ENCODE data around the gene PTGFRN.

PTGFRN gene

GRCh38 chr1:117003223-117003875 is 93.6 kb downstream of the PTGFRN start:
- DNase-seq = peak; percentile 75 to 95 (median 91)

DNA sequence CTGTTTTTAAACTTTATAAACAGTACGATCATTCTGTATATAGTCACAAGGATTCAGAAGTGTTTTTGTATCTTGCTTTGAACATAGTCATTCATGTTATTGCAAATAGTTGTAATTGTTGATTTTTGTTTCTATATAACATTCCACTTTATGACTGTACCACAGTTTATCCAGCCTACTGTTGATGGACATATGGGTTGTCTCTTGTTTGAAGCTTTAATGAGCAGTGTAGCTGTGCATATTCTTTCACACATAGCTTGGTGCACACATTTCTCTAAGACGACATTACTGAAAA is 98.0 kb downstream of the PTGFRN start:
- DNase-seq = no peak

- DNase-seq = peak in 2 of 3 donors; percentile 42 to 46
Measured at GRCh38 chr1:117008656-117009055, 98.9 kb downstream of the PTGFRN start.

DNA sequence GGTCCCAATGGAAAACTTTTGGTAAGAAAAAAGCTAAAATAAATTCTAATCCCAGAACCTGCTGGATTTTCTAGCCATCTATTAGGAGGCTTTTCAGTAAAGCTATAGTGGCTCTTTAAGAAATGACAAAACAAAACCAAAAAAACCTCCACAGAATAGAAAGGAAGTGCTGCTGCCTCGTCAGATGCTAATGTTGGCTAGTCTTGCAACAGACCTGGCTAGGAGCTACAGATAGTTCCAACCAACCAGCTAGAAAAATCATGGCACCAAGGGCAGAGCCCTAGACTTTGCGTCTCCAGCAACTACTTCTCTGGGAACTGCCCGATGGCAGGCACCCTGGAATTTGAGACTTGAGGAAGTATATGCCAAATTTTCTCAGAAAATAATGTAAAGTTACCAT is 99.4 kb downstream of the PTGFRN start:
- peak; percentile 63 to 81 (median 80) for DNase-seq

DNA sequence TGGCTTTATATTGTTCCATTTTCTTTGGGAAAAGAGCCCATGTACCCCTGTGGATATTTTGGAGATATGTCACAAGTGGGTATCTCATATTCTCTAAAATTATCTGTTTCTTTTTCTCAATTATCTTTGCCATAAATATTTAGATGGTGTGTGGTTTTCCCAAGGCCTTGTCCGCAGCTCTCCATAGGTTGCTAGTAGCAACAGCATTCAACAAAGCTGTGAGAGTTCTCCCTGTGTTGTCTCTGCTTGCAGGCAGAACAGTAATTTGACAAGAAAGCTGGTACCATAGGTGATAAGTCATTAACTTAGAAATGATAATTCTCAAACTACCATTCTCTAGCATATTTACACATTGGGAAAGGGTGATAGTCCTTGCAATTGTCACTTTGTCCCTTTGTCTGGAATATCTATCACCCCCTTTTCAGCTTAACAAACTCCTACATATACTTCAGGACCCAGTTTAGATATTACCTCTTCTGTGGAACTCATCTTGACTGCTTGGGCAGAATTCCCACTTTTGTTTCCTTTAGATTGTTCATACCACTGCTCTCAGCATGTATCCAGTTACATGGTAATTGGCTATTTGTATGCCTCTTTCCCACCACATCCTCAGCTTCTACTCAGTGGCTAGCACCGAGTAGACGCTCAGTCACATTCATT is 100.7 kb downstream of the PTGFRN start:
- DNase-seq = no peak

GRCh38 chr1:117011334-117011733 is 101.6 kb downstream of the PTGFRN start:
- DNase-seq = no peak

- no peak for DNase-seq
Measured at GRCh38 chr1:117013309-117013858, 103.7 kb downstream of the PTGFRN start.

DNA sequence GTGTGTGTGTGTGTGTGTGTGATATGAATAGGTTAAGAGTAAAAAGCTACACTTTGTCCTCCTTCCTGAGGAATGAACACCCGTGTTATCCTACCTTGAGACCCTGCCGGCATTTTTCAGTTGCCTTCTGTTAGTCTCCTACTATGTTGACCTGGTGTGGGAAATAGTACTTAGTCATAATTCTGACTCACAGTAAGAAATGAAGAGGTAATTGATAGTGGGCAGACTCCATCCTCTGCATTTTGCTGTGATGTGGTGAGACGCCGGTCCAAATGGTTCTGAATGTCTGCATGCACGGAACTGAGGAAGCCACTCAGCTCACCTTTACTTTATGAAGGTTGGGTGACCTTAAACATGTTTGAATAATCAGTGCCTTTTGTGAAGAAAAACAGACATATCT is 104.5 kb downstream of the PTGFRN start:
- no peak for DNase-seq

DNA sequence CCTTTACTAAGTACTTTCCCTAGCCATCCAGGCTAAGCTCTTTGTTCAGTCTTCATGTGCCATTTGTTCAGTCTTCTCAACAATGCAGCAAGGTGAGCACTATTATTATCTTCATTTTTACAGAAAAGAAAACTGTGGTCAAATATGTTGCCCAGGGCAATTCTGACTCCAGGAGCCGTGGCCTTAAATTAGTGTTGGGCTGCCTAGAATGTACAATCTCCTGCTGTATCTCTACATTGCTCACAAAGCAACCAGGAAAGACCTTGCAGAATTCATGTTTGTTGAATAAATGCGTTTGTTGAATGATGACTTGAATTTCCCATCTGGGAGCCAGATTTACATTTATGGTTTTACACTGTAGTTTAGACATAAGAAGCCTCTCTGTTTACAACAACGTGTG is 106.0 kb downstream of the PTGFRN start:
- DNase-seq = no peak

GRCh38 chr1:117017062-117017461 is 107.3 kb downstream of the PTGFRN start:
- no peak for DNase-seq

- DNase-seq = peak in 1 of 3 donors; percentile 23
Measured at GRCh38 chr1:117017648-117018047, 107.9 kb downstream of the PTGFRN start.

DNA sequence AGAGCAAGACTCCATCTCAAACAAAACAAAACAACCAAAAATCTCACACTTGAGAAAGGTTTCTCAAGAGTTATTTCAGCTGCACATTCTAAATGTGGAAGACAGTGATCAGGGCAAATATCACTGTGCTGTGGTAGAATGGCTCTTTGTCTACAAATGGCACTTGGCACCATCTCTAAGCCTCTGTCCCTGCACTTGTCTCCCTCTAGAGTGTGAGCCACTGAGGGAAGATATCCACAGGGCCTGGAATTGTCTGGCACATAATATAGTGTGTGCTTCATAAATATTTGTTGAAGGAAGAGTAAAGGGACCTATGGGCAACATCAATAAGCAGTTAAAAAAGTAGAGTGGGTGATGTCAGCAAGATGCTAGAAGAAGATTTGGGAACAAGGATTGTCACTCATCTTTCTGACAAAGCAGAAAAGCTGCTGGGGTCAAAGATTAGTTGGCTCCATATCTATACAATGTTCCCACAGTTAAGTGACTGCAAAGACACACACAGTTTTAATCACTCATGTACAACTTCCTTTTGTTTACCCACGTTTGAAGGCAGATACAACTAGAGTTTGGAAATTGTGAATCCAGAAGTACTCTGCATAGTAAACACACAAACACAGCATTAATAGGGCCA is 110.9 kb downstream of the PTGFRN start:
- DNase-seq = no peak

DNA sequence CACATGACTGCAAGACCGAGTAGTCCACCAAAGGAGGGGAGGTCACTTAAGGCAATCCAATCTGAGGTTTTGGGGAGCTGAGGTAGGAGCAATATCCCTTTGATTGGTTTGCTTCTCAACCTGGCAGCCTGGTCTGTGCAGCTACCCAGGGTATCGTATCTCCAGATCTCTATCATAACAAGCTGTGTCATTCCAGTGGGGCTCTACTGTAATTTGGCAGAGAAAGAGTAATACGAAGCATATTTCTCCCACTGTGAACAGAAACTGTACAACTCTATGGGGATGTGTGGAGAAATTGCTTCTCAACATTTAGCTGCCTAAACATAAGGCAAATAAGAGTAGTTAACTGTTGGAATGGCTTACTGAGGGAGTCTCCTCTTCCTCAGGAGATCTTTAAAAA is 112.4 kb downstream of the PTGFRN start:
- DNase-seq = no peak

DNA sequence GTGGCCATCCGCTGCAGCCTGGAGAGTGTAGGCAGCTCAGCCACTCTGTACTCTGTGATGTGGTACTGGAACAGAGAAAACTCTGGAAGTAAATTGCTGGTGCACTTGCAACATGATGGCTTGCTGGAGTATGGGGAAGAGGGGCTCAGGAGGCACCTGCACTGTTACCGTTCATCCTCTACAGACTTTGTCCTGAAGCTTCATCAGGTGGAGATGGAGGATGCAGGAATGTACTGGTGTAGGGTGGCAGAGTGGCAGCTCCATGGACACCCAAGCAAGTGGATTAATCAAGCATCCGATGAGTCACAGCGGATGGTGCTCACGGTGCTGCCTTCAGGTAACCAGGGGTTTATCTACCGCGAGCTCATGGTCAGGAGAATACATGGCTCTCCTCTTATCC is 115.9 kb downstream of the PTGFRN start:
- no peak for DNase-seq

DNA sequence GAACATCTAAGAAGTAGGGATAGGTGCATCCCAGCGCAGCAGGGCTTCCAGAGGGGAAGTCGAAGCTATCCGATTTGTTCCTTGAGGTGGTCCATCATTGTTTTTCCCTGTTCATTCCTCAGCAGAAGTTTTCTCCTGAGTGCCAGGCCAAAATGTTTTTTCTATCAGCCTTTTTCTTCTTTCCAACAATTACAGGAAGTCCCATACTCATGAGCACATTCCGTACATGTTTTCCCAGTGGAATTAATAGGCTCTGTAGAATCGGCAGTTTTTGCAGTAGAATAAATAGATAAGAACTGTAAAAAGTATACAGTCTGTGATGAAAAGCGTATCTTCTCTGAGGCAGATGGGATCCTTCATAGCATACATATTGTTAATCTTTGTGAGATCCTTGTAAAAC is 116.6 kb downstream of the PTGFRN start:
- DNase-seq = no peak

DNA sequence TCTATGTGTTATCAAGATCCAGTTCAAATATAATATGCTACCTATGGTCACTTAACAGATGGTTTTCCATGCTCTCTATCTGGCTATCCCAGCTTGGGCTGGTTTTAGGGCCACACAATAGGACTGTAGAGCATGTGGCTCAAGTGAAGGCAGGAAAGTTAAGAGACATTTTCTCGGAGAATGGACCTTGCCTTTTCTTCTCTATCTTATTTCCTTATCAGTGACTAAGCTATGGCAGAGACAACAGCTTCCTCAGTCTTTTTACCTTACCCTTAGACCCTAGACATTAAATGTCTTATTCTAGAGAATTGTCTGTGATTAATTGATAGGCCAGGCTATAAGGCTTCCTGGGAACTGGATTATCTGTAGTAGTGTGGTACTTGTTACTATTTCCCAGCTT is 120.0 kb downstream of the PTGFRN start:
- no peak for DNase-seq

GRCh38 chr1:117030271-117030877 is 120.7 kb downstream of the PTGFRN start:
- no peak for DNase-seq

GRCh38 chr1:117032266-117032665 is 122.5 kb downstream of the PTGFRN start:
- DNase-seq = no peak

- DNase-seq = no peak
Measured at GRCh38 chr1:117032681-117033539, 123.2 kb downstream of the PTGFRN start.

- no peak for DNase-seq
Measured at GRCh38 chr1:117033772-117034171, 124.1 kb downstream of the PTGFRN start.

DNA sequence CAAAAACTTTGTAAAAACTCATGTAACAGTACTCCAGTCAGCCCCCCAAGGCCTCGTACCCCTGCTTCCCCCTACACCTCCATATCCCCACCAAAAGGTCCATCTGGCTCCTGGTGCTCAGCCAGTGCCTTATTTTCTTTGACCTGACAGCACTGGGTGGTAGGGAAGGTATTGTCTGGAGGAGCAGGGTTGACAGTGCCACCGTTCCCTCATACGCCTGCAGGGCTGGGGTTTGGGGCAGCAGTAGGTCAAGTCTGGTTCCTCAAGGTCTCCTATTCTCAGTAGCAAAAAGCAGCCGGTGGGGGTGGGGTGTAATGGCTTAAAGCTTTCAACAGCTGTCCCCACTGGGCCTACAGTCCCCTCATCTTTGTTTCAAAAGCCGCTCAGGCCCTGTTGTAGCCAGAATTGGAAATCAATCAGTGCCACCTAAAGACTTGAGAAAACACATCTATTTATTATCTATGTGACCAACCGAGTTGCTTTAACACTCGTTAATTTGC is 125.1 kb downstream of the PTGFRN start:
- no peak for DNase-seq

GRCh38 chr1:117036018-117036461 is 126.3 kb downstream of the PTGFRN start:
- no peak for DNase-seq

DNA sequence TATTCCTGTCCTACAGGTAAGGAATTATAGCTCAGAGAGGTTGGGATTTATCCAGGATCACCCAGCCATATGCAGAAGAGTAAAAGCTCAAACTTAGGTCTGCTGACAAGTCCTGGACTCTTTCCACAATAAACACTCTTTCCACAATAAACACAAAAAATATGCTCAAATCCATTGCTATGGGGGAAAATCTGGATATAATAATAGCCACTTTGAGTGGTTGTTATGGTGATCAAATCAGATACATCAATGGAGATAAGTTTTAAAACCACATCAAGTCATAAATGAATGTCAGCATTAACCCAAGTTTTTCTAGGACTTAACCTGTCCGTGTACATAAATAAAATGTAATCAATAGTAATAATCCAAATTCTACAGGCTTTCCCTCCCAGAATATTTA is 128.1 kb downstream of the PTGFRN start:
- DNase-seq = no peak
